BLaER1 (cell line): Measurements from ENCODE around the gene SLC16A10.

ENCODE experiments used
- H3K27ac ChIP-seq: shearing (Covaris generic); formaldehyde crosslinking; 2 replicates; pipeline ENCODE4 v1.8.1; 2022
- H3K27me3 ChIP-seq: shearing (Covaris generic); formaldehyde crosslinking; 2 replicates; pipeline ENCODE4 v1.8.1; 2022
- H3K36me3 ChIP-seq: shearing (Covaris generic); formaldehyde crosslinking; 2 replicates; pipeline ENCODE4 v1.8.1; 2022
- H3K4me1 ChIP-seq: shearing (Covaris generic); formaldehyde crosslinking; 2 replicates; pipeline ENCODE4 v1.8.1; 2022
- H3K4me2 ChIP-seq: shearing (Covaris generic); formaldehyde crosslinking; 2 replicates; pipeline ENCODE4 v1.8.1; 2022
- H3K4me3 ChIP-seq: shearing (Covaris generic); formaldehyde crosslinking; 2 replicates; pipeline ENCODE4 v1.8.1; 2022
- H3K9ac ChIP-seq: shearing (Covaris generic); formaldehyde crosslinking; 2 replicates; pipeline ENCODE4 v1.8.1; 2022
- H3K9me3 ChIP-seq: shearing (Covaris generic); formaldehyde crosslinking; 2 replicates; pipeline ENCODE4 v1.8.1; 2022
- H4K20me1 ChIP-seq: shearing (Covaris generic); formaldehyde crosslinking; 2 replicates; pipeline ENCODE4 v1.8.1; 2022
- Cebpa-rat ChIP-seq: shearing (Covaris generic); IDR thresholded peaks from 2 replicates; pipeline ENCODE4 v1.8.1; 2022

The SLC16A10 gene

GRCh38 chr6:111258615-111259088 lies 171.3 kb downstream of the SLC16A10 start:
- no peak overlapping the region for H3K27ac ChIP-seq

GRCh38 chr6:111259089-111259831 lies 172.0 kb downstream of the SLC16A10 start:
- Histone ChIP-seq H3K9me3 (no peaks in the 10 kb centered on the region), H3K27ac (peak overlapping the region; percentile 92), H3K36me3 (peaks cover 16% of the 10 kb centered on the region), H3K4me3 (peak overlapping the region; percentile 87), H3K27me3 (no peaks in the 10 kb centered on the region), H3K4me2 (peak overlapping the region; percentile 82), H3K4me1 (peaks cover 28% of the 10 kb centered on the region), H4K20me1 (no peaks in the 10 kb centered on the region), H3K9ac (peak overlapping the region; percentile 86)
- no peak for TF ChIP-seq Cebpa-rat

More at GRCh38 chr6:111258615-111259088, 171.3 kb downstream of the SLC16A10 start:
- H3K9me3 ChIP-seq, result no peaks in the 10 kb centered on the region
- TF ChIP-seq Cebpa-rat, result no peak
- H3K9ac ChIP-seq, result peak overlapping the region; percentile 86; the same call in 1 of the 2 replicates
- H3K4me1 ChIP-seq, result peaks cover 28% of the 10 kb centered on the region
- H3K4me2 ChIP-seq, result peak overlapping the region; percentile 57
- H3K4me3 ChIP-seq, result peak overlapping the region; percentile 87
- H4K20me1 ChIP-seq, result no peaks in the 10 kb centered on the region
- H3K36me3 ChIP-seq, result peaks cover 10% of the 10 kb centered on the region
- no peaks in the 10 kb centered on the region for H3K27me3 ChIP-seq

GRCh38 chr6:111260570-111261298 lies 173.4 kb downstream of the SLC16A10 start:
- Histone ChIP-seq H3K4me2 (peak overlapping the region; percentile 82), H3K4me3 (peak overlapping the region; percentile 87), H3K36me3 (peaks cover 29% of the 10 kb centered on the region), H3K4me1 (peaks cover 28% of the 10 kb centered on the region), H3K27me3 (no peaks in the 10 kb centered on the region), H3K9ac (peak overlapping the region; percentile 86; the same call in 1 of the 2 replicates), H3K27ac (0 out of 2 replicates have a peak overlapping the region, but pooled peaks have one; percentile 2), H3K9me3 (no peaks in the 10 kb centered on the region), H4K20me1 (no peaks in the 10 kb centered on the region)
- TF ChIP-seq Cebpa-rat, result no peak

- Histone ChIP-seq H3K36me3 (peaks cover 56% of the 10 kb centered on the region), H4K20me1 (no peaks in the 10 kb centered on the region), H3K4me3 (no peak overlapping the region), H3K9me3 (no peaks in the 10 kb centered on the region), H3K27ac (no peak overlapping the region), H3K27me3 (no peaks in the 10 kb centered on the region), H3K4me1 (peaks cover 28% of the 10 kb centered on the region), H3K9ac (no peak overlapping the region), H3K4me2 (no peak overlapping the region)
- no peak for TF ChIP-seq Cebpa-rat
These were observed 176.5 kb downstream of the SLC16A10 start for GRCh38 chr6:111263837-111264236.

GRCh38 chr6:111265842-111266241 lies 178.5 kb downstream of the SLC16A10 start:
- Histone ChIP-seq H3K4me2 (no peak overlapping the region), H3K36me3 (peaks cover 76% of the 10 kb centered on the region), H4K20me1 (no peaks in the 10 kb centered on the region), H3K9me3 (peaks cover 15% of the 10 kb centered on the region), H3K9ac (no peak overlapping the region), H3K4me1 (peaks cover 14% of the 10 kb centered on the region), H3K4me3 (no peak overlapping the region), H3K27me3 (no peaks in the 10 kb centered on the region), H3K27ac (no peak overlapping the region)
- TF ChIP-seq Cebpa-rat, result no peak

GRCh38 chr6:111266276-111266675 lies 179.0 kb downstream of the SLC16A10 start:
- Histone ChIP-seq H3K9me3 (peaks cover 17% of the 10 kb centered on the region), H3K27me3 (no peaks in the 10 kb centered on the region), H3K4me1 (peaks cover 10% of the 10 kb centered on the region), H3K36me3 (peaks cover 78% of the 10 kb centered on the region), H3K27ac (no peak overlapping the region), H3K4me2 (no peak overlapping the region), H4K20me1 (no peaks in the 10 kb centered on the region), H3K4me3 (no peak overlapping the region), H3K9ac (no peak overlapping the region)
- no peak for TF ChIP-seq Cebpa-rat

GRCh38 chr6:111267764-111268333 lies 180.5 kb downstream of the SLC16A10 start:
- H3K4me2 ChIP-seq, result no peak overlapping the region
- no peak overlapping the region for H3K9ac ChIP-seq
- no peaks in the 10 kb centered on the region for H4K20me1 ChIP-seq
- peaks cover 23% of the 10 kb centered on the region for H3K9me3 ChIP-seq
- TF ChIP-seq Cebpa-rat, result no peak
- H3K4me1 ChIP-seq, result peaks cover 1% of the 10 kb centered on the region
- no peaks in the 10 kb centered on the region for H3K27me3 ChIP-seq
- H3K36me3 ChIP-seq, result peaks cover 81% of the 10 kb centered on the region
- no peak overlapping the region for H3K27ac ChIP-seq
- no peak overlapping the region for H3K4me3 ChIP-seq

- no peak overlapping the region for H3K4me2 ChIP-seq
- peaks cover 86% of the 10 kb centered on the region for H3K36me3 ChIP-seq
- no peak overlapping the region for H3K9ac ChIP-seq
- no peak for TF ChIP-seq Cebpa-rat
- H3K4me1 ChIP-seq, result no peaks in the 10 kb centered on the region
- H4K20me1 ChIP-seq, result no peaks in the 10 kb centered on the region
- peaks cover 39% of the 10 kb centered on the region for H3K9me3 ChIP-seq
- H3K27ac ChIP-seq, result no peak overlapping the region
- H3K4me3 ChIP-seq, result no peak overlapping the region
- no peaks in the 10 kb centered on the region for H3K27me3 ChIP-seq
These were observed 182.2 kb downstream of the SLC16A10 start for GRCh38 chr6:111269401-111269970.

- Histone ChIP-seq H3K27me3 (no peaks in the 10 kb centered on the region), H3K9ac (no peak overlapping the region), H3K4me2 (no peak overlapping the region), H3K9me3 (peaks cover 45% of the 10 kb centered on the region), H3K4me1 (no peaks in the 10 kb centered on the region), H4K20me1 (no peaks in the 10 kb centered on the region), H3K36me3 (peaks cover 86% of the 10 kb centered on the region), H3K4me3 (no peak overlapping the region), H3K27ac (no peak overlapping the region)
- no peak for TF ChIP-seq Cebpa-rat
These were observed 182.8 kb downstream of the SLC16A10 start for GRCh38 chr6:111270121-111270520.
